Heart left ventricle (tissue), 16 donors: ENCODE data around the gene NR2F1-AS1. TPM values are rescaled to one million over a fixed set of nuclear protein-coding genes. Genes with fewer than 3 reads are reported as not detected.

Experiments used
- ATAC-seq, 4 donors: fragments of 200-7000 bp; cut with Tn5 transposase; one replicate each; pipeline ENCODE4 v1.9.1; 2020 to 2022; ENCODE audit warnings: moderate library complexity in 4 of 4, mild to moderate bottlenecking in 3 of 4, moderate number of reproducible peaks in 1 of 4
- DNase-seq, 5 donors: peaks; one replicate each; pipeline ENCODE4 v3.0.0-alpha.2; 2020
- H3K27ac ChIP-seq, 12 donors: fragments of 200-600 bp; sonication (generic) in 4 of 12; one replicate each; pipeline versions ENCODE4 v1.5.0 to v1.8.0; 2016 to 2022; ENCODE audit warnings: mild to moderate bottlenecking in 2 of 12
- H3K27me3 ChIP-seq, 9 donors: fragments of 200-600 bp; sonication (generic) in 2 of 9; one replicate each; pipeline versions ENCODE4 v1.5.1 to v1.8.0; 2016 to 2022; ENCODE audit warnings: mild to moderate bottlenecking in 3 of 9
- H3K36me3 ChIP-seq, 9 donors: fragments of 200-600 bp; sonication (generic) in 2 of 9; one replicate each; pipeline versions ENCODE4 v1.5.0 to v1.8.0; 2018 to 2022; ENCODE audit warnings: mild to moderate bottlenecking in 2 of 9
- H3K4me1 ChIP-seq, 12 donors: fragments of 200-600 bp; sonication (generic) in 4 of 12; one replicate each; pipeline versions ENCODE4 v1.5.0 to v1.8.0; 2016 to 2022; ENCODE audit warnings: mild to moderate bottlenecking in 3 of 12
- H3K4me3 ChIP-seq, 12 donors: fragments of 200-600 bp; sonication (generic) in 4 of 12; one replicate each; pipeline versions ENCODE4 v1.5.0 to v1.8.0; 2017 to 2022; ENCODE audit warnings: mild to moderate bottlenecking in 9 of 12, moderate library complexity in 4 of 12
- H3K9me3 ChIP-seq, 12 donors: fragments of 200-600 bp; sonication (generic) in 4 of 12; one replicate each; pipeline versions ENCODE4 v1.5.0 to v1.8.0; 2016 to 2022; ENCODE audit warnings: mild to moderate bottlenecking in 1 of 12
- CTCF ChIP-seq, 12 donors: fragments of 200-600 bp; sonication (generic) in 4 of 12; IDR thresholded peaks; one replicate each; pipeline versions ENCODE4 v1.5.0 to v1.8.0; 2018 to 2022; ENCODE audit warnings: antibody characterized with exemption in 12 of 12, mild to moderate bottlenecking in 5 of 12
- POLR2A ChIP-seq, 2 donors: fragments of 450-650 bp; IDR thresholded peaks; one replicate each; pipeline ENCODE4 v1.6.1; 2017; ENCODE audit warnings: antibody characterized with exemption in 2 of 2, mild to moderate bottlenecking in 2 of 2, moderate library complexity in 2 of 2
- WGBS, 4 donors: extraction: QIAGEN DNeasy Blood & Tissue Kit in 2 of 4; methylation state at CpG; one replicate each; pipeline versions ENCODE4 v1.1.5 to v1.1.7; 2013 to 2018; 5-methylcytosine and 5-hydroxymethylcytosine counted together
- intact Hi-C, 10 donors: fragments of 100-400 bp; cut with DNase I; formaldehyde crosslinking; loops; one replicate each; pipeline versions ENCODE4 v1.11.1 to v1.14.2; 2022
- polyA plus RNA-seq, 2 donors: library from polyadenylated mRNA; stranded (reverse); fragments of 200-250 nt; gene quantifications; one replicate each; pipeline ENCODE4 v1.2.3, GENCODE V29; 2013
- total RNA-seq, 9 donors: library from RNA; depleted of rRNA in 2 of 9; stranded (reverse); fragments of >200 nt in 2 of 9; fragmentation: NEBNext Ultra II Directional in 3 of 9; extraction: Animal tissue kit (Norgen Biotek cat#: 25700) in 3 of 9; gene quantifications; one replicate each; pipeline versions ENCODE4 v1.1.0 to v1.2.4, GENCODE V29; 2016 to 2023
- donor health status: ischemic (EF 13 %, LVEDD 7.1; RV severe dilation, severe dysfunction).
- donor health status: healthy with polysubstance abuse.
- donor health status: DM: no; HTN: yes; CAD: no.
- donor health status: DM: no; HTN: no; CAD: no.
- donor health status: ischemic (EF 25% LVEDD 6.9; RV normal size, moderate dysfunction).
- donor health status: ischemic (EF 25% LVEDD 5.7; RV mildly dilated, moderate dysfunction).
- donor health status: healthy.
- donor health status: DM: yes; HTN: yes; CAD: no.
- donor health status: ischemic (EF 35%, LVEDD 5.7; RV mildly dilated, moderate dysfunction).
- donor health status: nonischemic (EF 11% LVEDD 7.7; RV severe dilation, severe dysfunction).
- donor health status: DM: yes; HTN: yes; CAD: no.
- donor health status: PGD.
- donor health status: ischemic (EF 29% LVEDD 5.4; RV normal size, mild dysfunction).
- donor health status: nonischemic (EF 23%, LVEDD 6.1; RV moderate dilation, normal function).

The NR2F1-AS1 gene
- total and polyA plus RNA-seq, 11 donors: 0.17 to 4.5 (median 0.67) TPM; not detected in 3

GRCh38 chr5:93575461-93576414 is 5.3 kb downstream of the NR2F1-AS1 start:
- intact Hi-C loops: loop anchor here in 1 of 10 donors (10.0 kb wide), 1 partner anchor 671 kb away; no protein-coding TSS in a partner anchor
- 39 to 58% (median 52%) methylated on average over 6 of the region's 6 CpGs for WGBS, 4 donors
- H3K4me3 ChIP-seq: no peak overlapping the region
- H3K9me3 ChIP-seq: no peaks in the 10 kb centered on the region
- DNase-seq: no peak
- no peak for ATAC-seq
- no peak overlapping the region for H3K27ac ChIP-seq
- no peaks in the 10 kb centered on the region for H3K36me3 ChIP-seq
- no peak for TF ChIP-seq CTCF (IDR thresholded peaks at IDR 0.05)
- no peak for TF ChIP-seq POLR2A (IDR thresholded peaks at IDR 0.05)
- peaks cover 31 to 100% (median 97%) of the 10 kb centered on the region in 9 donors for H3K27me3 ChIP-seq
- H3K4me1 ChIP-seq: peaks cover 5 to 39% (median 19%) of the 10 kb centered on the region in 12 donors

GRCh38 chr5:93574491-93575305 is 6.3 kb downstream of the NR2F1-AS1 start:
- intact Hi-C loops: loop anchor here in 1 of 10 donors (10.0 kb wide), 1 partner anchor 670 kb away; no protein-coding TSS in a partner anchor

GRCh38 chr5:93573354-93574351 is 7.4 kb downstream of the NR2F1-AS1 start:
- H3K4me3 ChIP-seq: peak overlapping the region in 1 of 12 donors; percentile 7
- no peaks in the 10 kb centered on the region for H3K36me3 ChIP-seq
- WGBS, 4 donors: 27 to 39% (median 36%) methylated on average over 31 to 32 of the region's 32 CpGs
- TF ChIP-seq POLR2A (IDR thresholded peaks at IDR 0.05) (no peak), CTCF (IDR thresholded peaks at IDR 0.05) (no peak)
- peaks cover 0 to 23% (median 6%) of the 10 kb centered on the region in 12 donors for H3K4me1 ChIP-seq
- H3K27me3 ChIP-seq: peaks cover 18 to 100% (median 97%) of the 10 kb centered on the region in 9 donors
- DNase-seq (peak in 1 of 5 donors; percentile 18), ATAC-seq (no peak)
- no peaks in the 10 kb centered on the region for H3K9me3 ChIP-seq
- intact Hi-C loops: loop anchor here in 1 of 10 donors (10.0 kb wide), 1 partner anchor 669 kb away; no protein-coding TSS in a partner anchor
- no peak overlapping the region for H3K27ac ChIP-seq

More at GRCh38 chr5:93574491-93575305, 6.3 kb downstream of the NR2F1-AS1 start:
- no peak overlapping the region for H3K4me3 ChIP-seq
- no peak overlapping the region for H3K27ac ChIP-seq
- H3K4me1 ChIP-seq: peaks cover 0 to 33% (median 14%) of the 10 kb centered on the region in 12 donors
- DNase-seq (no peak), ATAC-seq (no peak)
- peaks cover 24 to 100% (median 97%) of the 10 kb centered on the region in 9 donors for H3K27me3 ChIP-seq
- 14 to 27% (median 22%) methylated on average over 12 of the region's 12 CpGs for WGBS, 4 donors
- TF ChIP-seq POLR2A (IDR thresholded peaks at IDR 0.05): no peak
- TF ChIP-seq CTCF (IDR thresholded peaks at IDR 0.05): no peak
- H3K36me3 ChIP-seq: no peaks in the 10 kb centered on the region
- H3K9me3 ChIP-seq: no peaks in the 10 kb centered on the region
